22Rv1 (cell line): ENCODE data around the gene STRBP.
A peak's percentile ranks its signal among the peaks of the same experiment; 100 is the strongest.

ENCODE experiments used
- H3K27ac ChIP-seq: fragments of 450-650 bp; 2 replicates; pipeline ENCODE4 v1.5.1; 2017
- ZFX ChIP-seq: fragments of 450-650 bp; IDR thresholded peaks from 2 replicates; pipeline ENCODE4 v1.6.1; 2017; ENCODE audit warnings: antibody characterized with exemption, borderline replicate concordance
- TF ChIP-seq, protein P1 (sequence below): fragments of 450-650 bp; IDR thresholded peaks from 2 replicates; pipeline ENCODE4 v1.5.1; 2017; ENCODE audit warnings: mild to moderate bottlenecking

STRBP gene

DNA sequence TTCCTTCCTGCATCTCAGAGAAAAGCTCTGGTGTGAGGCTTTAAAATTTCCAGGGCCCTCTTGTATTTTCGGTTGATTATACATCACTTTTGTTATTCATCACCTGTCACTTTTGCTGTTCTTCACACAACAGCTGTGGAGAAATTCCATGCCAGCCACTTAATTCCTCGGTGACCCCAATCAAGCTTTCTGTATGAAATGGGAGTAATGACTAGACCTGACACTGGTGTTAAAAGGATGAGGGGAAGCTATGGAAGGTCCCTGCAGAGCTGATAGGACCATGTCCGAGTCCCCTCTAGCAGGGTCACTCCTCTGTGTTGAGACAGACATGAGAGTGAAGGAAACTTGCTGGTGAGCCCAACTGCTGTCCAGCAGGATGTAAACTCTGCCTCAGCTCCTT, 175.2 kb downstream of the STRBP start:
- TF ChIP-seq, protein P1, sequence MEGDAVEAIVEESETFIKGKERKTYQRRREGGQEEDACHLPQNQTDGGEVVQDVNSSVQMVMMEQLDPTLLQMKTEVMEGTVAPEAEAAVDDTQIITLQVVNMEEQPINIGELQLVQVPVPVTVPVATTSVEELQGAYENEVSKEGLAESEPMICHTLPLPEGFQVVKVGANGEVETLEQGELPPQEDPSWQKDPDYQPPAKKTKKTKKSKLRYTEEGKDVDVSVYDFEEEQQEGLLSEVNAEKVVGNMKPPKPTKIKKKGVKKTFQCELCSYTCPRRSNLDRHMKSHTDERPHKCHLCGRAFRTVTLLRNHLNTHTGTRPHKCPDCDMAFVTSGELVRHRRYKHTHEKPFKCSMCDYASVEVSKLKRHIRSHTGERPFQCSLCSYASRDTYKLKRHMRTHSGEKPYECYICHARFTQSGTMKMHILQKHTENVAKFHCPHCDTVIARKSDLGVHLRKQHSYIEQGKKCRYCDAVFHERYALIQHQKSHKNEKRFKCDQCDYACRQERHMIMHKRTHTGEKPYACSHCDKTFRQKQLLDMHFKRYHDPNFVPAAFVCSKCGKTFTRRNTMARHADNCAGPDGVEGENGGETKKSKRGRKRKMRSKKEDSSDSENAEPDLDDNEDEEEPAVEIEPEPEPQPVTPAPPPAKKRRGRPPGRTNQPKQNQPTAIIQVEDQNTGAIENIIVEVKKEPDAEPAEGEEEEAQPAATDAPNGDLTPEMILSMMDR, result no peak
- no peak for TF ChIP-seq ZFX
- no peak overlapping the region for H3K27ac ChIP-seq

DNA sequence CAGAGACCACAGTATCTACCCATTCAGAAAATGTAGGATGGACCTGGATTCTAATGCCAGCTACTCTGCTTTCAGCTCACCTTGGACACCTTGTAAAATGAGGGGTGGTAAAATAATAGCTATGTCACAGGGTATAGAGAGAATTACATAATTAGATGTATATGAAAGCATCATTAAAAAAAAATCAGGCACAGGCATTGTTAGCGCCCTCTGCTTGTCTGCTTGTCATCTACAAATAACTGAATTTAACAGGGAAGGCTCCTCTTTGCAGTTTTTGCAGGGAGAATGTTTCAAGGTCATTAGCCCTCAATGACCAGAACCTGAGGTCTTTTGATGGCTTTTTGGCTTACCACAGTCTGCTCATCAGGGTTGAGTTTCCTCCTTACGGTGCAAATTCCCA, 176.9 kb downstream of the STRBP start:
- H3K27ac ChIP-seq, result no peak overlapping the region
- TF ChIP-seq, protein P1, result peak; percentile 28
- TF ChIP-seq ZFX, result no peak

DNA sequence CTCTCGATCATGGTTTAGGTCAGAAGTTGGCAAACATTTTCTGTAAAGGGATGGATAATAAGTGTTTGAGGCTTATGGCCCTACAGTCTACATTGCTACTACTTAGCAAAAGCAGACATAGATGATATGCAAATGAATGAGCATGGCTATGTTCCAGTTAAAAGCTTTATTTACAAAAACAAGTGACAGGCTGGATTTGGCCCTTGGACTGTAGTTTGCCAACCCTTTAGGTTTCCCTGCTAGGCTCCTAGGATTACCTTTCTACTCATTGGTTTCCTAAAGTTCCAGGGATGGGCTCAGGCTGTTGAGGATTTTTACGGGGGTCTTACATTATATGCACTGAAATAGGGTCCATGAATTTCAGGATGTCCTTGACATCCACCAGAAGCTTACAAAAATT, 177.4 kb downstream of the STRBP start:
- TF ChIP-seq, protein P1, result no peak
- no peak for TF ChIP-seq ZFX
- no peak overlapping the region for H3K27ac ChIP-seq

DNA sequence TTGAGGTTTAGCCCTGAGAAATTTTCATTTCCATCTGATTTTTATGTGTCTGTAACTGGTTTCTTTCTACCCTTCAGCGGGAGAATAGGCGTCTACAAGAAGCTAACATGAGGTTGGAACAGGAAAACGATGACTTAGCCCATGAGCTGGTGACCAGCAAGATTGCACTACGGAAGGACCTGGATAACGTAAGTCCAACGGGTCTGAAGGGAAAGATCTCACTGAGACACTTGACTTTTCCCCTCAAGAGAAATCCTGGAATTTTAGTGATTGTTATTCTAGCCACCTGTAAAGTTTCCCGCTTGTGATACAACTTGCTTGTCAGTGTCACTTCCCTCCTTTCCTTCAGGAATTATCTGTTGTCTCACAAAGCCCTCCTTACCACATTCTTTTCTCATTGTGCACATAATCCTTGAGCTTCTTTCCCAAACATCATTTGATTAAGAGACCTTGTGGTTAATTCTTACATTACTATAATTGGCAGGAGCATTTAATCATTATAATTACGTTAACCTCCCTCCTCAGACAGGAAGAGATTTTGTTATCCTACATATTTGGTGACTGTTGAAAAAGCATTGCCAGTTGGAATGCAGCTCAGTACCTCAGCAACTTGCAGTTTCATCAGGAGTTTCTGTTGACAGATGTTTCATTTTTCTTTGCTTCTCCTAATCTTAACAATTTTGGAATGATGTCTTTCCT, 178.0 kb downstream of the STRBP start:
- TF ChIP-seq ZFX, result no peak
- TF ChIP-seq, protein P1, result no peak
- no peak overlapping the region for H3K27ac ChIP-seq

DNA sequence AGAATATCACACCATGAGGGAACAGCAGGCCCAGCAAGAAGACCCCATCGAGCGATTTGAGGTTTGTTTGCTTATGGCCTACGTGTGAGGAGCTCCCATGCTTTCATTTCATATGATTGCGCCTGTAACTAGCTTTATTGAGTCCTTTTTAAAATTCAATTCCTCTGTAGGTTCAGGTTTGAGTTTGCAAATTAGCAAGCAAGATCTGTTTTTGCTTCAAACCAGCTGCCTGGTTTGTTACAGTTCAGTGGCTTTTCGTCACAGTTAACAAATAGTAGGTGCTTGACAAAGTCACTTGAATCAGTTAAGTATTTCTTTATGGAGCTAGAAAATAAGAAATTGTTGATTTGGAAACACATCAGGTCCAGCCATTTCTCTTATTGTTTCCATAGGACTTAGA, 178.6 kb downstream of the STRBP start:
- no peak for TF ChIP-seq ZFX
- no peak overlapping the region for H3K27ac ChIP-seq

DNA sequence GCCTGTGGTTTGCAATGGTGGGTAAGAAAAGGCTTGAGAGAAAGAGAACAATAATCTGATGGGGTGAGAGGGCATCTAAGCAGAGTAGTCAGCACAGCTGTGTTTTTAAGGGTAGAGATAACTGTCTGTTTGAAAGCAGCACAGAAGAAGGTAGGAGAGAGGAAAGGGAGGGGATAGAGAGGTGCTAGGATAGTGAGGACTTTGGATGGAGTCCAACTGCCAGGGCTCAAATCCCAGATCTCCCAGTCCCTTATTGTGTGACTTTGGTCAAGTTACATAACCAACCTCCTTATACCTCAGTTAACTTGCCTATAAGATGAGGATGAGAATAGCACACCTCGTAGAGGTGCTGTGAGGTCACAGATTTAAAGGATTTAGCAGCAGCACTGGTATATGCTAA, 179.3 kb downstream of the STRBP start:
- no peak overlapping the region for H3K27ac ChIP-seq
- TF ChIP-seq, protein P1, result no peak
- no peak for TF ChIP-seq ZFX

DNA sequence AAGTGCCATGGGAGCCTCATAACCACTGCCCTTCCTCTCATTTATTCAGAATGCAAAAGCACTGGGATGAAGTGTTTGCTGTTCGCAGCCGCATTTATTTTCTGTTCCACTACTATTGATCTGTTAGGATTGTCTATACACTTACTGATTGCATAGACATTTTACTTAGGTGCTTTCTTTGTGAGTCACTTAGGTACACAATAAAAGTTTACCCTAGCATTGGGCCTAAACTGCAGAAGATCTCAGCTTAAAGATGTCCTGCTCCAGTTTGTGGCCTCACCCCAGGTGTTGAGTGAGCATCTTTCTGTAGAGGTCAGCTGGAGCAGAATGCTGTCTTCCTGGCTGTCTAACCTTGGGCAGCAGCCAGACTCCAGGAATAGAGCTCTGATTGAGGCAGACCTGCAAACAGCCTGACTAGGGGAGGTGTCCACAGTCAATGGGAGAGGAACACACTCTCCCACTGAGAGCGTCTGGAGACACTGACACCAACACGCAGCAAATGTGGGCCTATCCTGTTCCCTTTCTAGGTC, 181.0 kb downstream of the STRBP start:
- TF ChIP-seq, protein P1, result no peak
- TF ChIP-seq ZFX, result no peak
- no peak overlapping the region for H3K27ac ChIP-seq

DNA sequence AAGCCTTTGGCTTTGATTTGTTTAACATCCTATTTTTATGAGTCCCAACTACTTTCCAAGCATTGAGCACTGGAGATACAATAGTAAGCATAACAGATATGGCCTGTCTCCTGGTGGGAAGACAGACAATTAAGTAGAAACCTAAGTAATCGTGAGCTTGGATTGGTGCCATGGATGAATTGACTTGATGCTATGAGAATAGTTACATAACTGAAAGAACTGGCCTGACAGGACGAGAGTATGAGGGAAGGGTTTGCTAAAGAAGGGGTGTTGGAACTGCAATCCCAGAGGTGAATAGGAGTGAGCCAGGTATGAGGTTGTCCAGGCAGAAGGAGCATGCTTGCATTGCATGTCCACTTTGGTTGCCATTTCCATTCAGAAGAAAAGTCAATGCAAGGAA, 182.5 kb downstream of the STRBP start:
- H3K27ac ChIP-seq, result no peak overlapping the region
- TF ChIP-seq, protein P1, result no peak
- no peak for TF ChIP-seq ZFX
